ENCODE data around the gene EEF1A2. TPM values are rescaled to one million over a fixed set of nuclear protein-coding genes. Genes with fewer than 3 reads are reported as not detected.

Gene EEF1A2
- total RNA-seq, 6 experiments from 2014 or later: 1.1 to 7.2 (median 1.7) TPM

GRCh38 chr20:63445075-63445734 is 53.7 kb downstream of the EEF1A2 start:
- Mint-ChIP-seq H3K4me1 (ENCODE audit: low read depth) (no peaks in the 10 kb centered on the region), H3K9me3 (peaks cover 9% of the 10 kb centered on the region), H3K27ac (no peak overlapping the region), H3K36me3 (ENCODE audit: low read depth) (peaks cover 6% of the 10 kb centered on the region), H3K27me3 (ENCODE audit: insufficient read depth) (peaks cover 6% of the 10 kb centered on the region), H3K4me3 (no peak overlapping the region)
- DNase-seq: no peak
- TF ChIP-seq CTCF (IDR thresholded peaks at IDR 0.05): no peak

- H3K36me3 Mint-ChIP-seq (ENCODE audit: low read depth): peaks cover 6% of the 10 kb centered on the region
- no peak overlapping the region for H3K27ac Mint-ChIP-seq
- no peak for TF ChIP-seq CTCF (IDR thresholded peaks at IDR 0.05)
- no peak for DNase-seq
- H3K4me3 Mint-ChIP-seq: no peak overlapping the region
- H3K4me1 Mint-ChIP-seq (ENCODE audit: low read depth): no peaks in the 10 kb centered on the region
- peaks cover 9% of the 10 kb centered on the region for H3K9me3 Mint-ChIP-seq
- peaks cover 6% of the 10 kb centered on the region for H3K27me3 Mint-ChIP-seq (ENCODE audit: insufficient read depth)
These were observed 54.3 kb downstream of the EEF1A2 start for GRCh38 chr20:63444548-63444947.

GRCh38 chr20:63443606-63444395 is 55.1 kb downstream of the EEF1A2 start:
- no peak for DNase-seq
- Mint-ChIP-seq H3K9me3 (peaks cover 9% of the 10 kb centered on the region), H3K27ac (no peak overlapping the region), H3K27me3 (ENCODE audit: insufficient read depth) (peaks cover 6% of the 10 kb centered on the region), H3K4me1 (ENCODE audit: low read depth) (no peaks in the 10 kb centered on the region), H3K36me3 (ENCODE audit: low read depth) (peaks cover 6% of the 10 kb centered on the region), H3K4me3 (no peak overlapping the region)
- TF ChIP-seq CTCF (IDR thresholded peaks at IDR 0.05): no peak

GRCh38 chr20:63442100-63442493 is 56.8 kb downstream of the EEF1A2 start:
- TF ChIP-seq CTCF (IDR thresholded peaks at IDR 0.05): peak; percentile 63
- H3K36me3 Mint-ChIP-seq (ENCODE audit: low read depth): peaks cover 6% of the 10 kb centered on the region
- no peaks in the 10 kb centered on the region; the same call in 1 of the 2 replicates for H3K27me3 Mint-ChIP-seq (ENCODE audit: insufficient read depth)
- no peak overlapping the region for H3K27ac Mint-ChIP-seq
- peak; percentile 10 for DNase-seq
- no peak overlapping the region for H3K4me3 Mint-ChIP-seq
- H3K4me1 Mint-ChIP-seq (ENCODE audit: low read depth): no peaks in the 10 kb centered on the region
- H3K9me3 Mint-ChIP-seq: peaks cover 9% of the 10 kb centered on the region

GRCh38 chr20:63441136-63442099 is 57.5 kb downstream of the EEF1A2 start:
- no peak for TF ChIP-seq CTCF (IDR thresholded peaks at IDR 0.05)
- Mint-ChIP-seq H3K4me3 (no peak overlapping the region), H3K36me3 (ENCODE audit: low read depth) (peaks cover 6% of the 10 kb centered on the region), H3K27me3 (ENCODE audit: insufficient read depth) (no peaks in the 10 kb centered on the region; the same call in 1 of the 2 replicates), H3K9me3 (peaks cover 9% of the 10 kb centered on the region), H3K27ac (no peak overlapping the region), H3K4me1 (ENCODE audit: low read depth) (no peaks in the 10 kb centered on the region)
- DNase-seq: no peak

Measured in HFFc6 (cell line).